Activated T-cell treated with anti-CD3 and anti-CD28 coated beads, Interleukin-2, amount 50 U/mL, for 24 hours (primary cell): ENCODE results near the gene F7.
"Not testable (repeated sequence)": the region's sequence is repeated elsewhere in the genome, so short reads cannot be mapped to it uniquely, and the experiment has no call there.

ENCODE experiments used
- DNase-seq: peaks from one replicate; pipeline ENCODE4 v3.0.0-alpha.2; 2020
- H3K27ac Mint-ChIP-seq: 2 replicates; pipeline ENCODE4 v1.8.0; 2020; ENCODE audit warnings: mild to moderate bottlenecking, mixed read lengths
- H3K27me3 Mint-ChIP-seq: 2 replicates; pipeline ENCODE4 v1.8.0; 2020; ENCODE audit warnings: mixed read lengths
- H3K36me3 Mint-ChIP-seq: 2 replicates; pipeline ENCODE4 v1.8.0; 2020; ENCODE audit warnings: low read depth, mixed read lengths
- H3K4me1 Mint-ChIP-seq: 2 replicates; pipeline ENCODE4 v1.8.0; 2020; ENCODE audit warnings: low read depth, mixed read lengths
- H3K4me3 Mint-ChIP-seq: 2 replicates; pipeline ENCODE4 v1.8.0; 2020; ENCODE audit warnings: mild to moderate bottlenecking, moderate library complexity, mixed read lengths
- H3K9me3 Mint-ChIP-seq: 2 replicates; pipeline ENCODE4 v1.8.0; 2020; ENCODE audit warnings: mixed read lengths

F7 gene

GRCh38 chr13:113078902-113079780, 26.4 kb upstream of the F7 start:
- Mint-ChIP-seq H3K27me3 (no peaks in the 10 kb centered on the region), H3K36me3 (peaks cover 15% of the 10 kb centered on the region), H3K27ac (no peak overlapping the region), H3K4me3 (no peak overlapping the region), H3K4me1 (no peaks in the 10 kb centered on the region), H3K9me3 (no peaks in the 10 kb centered on the region)
- no peak for DNase-seq

DNA sequence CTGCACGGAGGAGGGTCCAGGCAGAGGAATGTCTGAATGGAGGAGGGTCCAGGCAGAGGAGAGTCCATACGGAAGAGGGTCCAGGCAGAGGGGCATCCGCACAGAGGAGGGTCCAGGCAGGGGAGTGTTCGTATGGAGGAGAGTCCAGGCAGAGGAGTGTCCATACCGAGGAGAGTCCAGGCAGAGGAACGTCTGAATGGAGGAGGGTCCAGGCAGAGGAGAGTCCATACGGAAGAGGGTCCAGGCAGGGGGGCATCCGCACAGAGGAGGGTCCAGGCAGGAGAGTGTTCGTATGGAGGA, 25.9 kb upstream of the F7 start:
- not testable (repeated sequence) for H3K27ac Mint-ChIP-seq, H3K9me3 Mint-ChIP-seq, H3K4me1 Mint-ChIP-seq, H3K27me3 Mint-ChIP-seq, DNase-seq, H3K4me3 Mint-ChIP-seq
- H3K36me3 Mint-ChIP-seq, result peaks cover 12% of the 10 kb centered on the region

GRCh38 chr13:113080361-113080831, 25.2 kb upstream of the F7 start:
- Mint-ChIP-seq H3K9me3 (no peaks in the 10 kb centered on the region), H3K27ac (no peak overlapping the region), H3K27me3 (no peaks in the 10 kb centered on the region), H3K4me1 (no peaks in the 10 kb centered on the region), H3K36me3 (peaks cover 10% of the 10 kb centered on the region), H3K4me3 (no peak overlapping the region)
- no peak for DNase-seq

GRCh38 chr13:113080901-113081521, 24.6 kb upstream of the F7 start:
- DNase-seq, result no peak
- Mint-ChIP-seq H3K4me1 (no peaks in the 10 kb centered on the region), H3K36me3 (peaks cover 7% of the 10 kb centered on the region), H3K27me3 (no peaks in the 10 kb centered on the region), H3K27ac (no peak overlapping the region), H3K9me3 (no peaks in the 10 kb centered on the region), H3K4me3 (no peak overlapping the region)

DNA sequence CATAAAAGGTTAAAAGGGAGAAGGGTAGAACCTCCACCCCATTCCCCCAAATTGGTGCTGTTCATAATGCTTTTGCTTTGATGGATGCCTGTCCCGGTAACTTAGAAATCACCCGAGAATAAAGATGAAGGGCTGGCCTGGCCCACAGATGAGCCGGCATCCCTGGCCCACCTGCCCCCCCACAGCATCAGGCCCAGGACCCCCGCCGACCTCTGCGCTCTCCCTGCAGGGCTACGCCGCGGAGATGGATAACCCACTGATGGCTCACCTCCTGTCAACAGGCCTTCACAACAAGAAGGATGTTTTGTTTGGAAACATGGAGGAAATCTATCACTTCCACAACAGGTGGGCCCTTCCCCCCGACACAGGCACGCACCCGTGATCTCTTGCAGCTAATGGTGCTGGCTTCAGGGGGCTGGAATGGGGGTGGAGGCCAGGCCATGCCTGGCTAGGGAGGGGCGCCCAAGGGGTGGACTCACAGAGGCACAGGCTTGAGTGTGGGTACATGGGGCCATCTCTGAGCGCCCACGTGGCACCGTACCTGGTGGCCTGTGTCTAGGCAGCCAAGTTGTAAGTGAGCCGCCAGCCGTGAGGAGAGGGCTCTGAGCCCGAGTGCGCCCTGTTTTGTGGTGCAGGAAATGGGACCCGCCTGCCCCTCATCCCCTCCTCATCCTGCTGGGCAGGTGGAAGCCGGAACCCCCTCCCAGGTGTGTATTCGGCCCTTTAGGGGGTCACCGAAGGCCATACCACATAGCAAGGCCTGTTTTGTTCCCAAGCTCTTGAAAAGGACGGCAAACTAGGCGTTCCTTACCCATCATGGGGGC, 23.2 kb upstream of the F7 start:
- H3K27me3 Mint-ChIP-seq, result no peaks in the 10 kb centered on the region
- no peak overlapping the region for H3K27ac Mint-ChIP-seq
- no peaks in the 10 kb centered on the region for H3K9me3 Mint-ChIP-seq
- no peak overlapping the region for H3K4me3 Mint-ChIP-seq
- H3K4me1 Mint-ChIP-seq, result no peaks in the 10 kb centered on the region
- H3K36me3 Mint-ChIP-seq, result peaks cover 5% of the 10 kb centered on the region
- DNase-seq, result no peak

DNA sequence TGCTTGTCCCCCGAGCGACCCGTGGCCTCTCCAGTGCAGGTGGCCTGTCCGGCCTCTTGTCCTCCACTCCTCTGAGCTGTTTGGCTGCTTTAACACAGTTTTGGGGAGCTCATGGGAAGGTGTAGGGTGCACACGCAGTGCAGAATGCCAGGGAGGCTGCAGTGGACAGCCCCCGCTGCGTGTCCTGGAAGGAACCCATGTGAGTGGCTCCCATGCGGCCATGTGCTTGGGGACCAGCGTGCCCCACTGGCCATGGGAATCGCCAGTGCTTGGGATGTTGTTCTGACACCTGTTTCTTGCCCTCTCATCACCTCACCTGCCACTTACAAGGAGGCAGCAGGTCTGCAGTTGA, 22.6 kb upstream of the F7 start:
- no peak overlapping the region for H3K27ac Mint-ChIP-seq
- no peak overlapping the region for H3K4me3 Mint-ChIP-seq
- DNase-seq, result no peak
- no peaks in the 10 kb centered on the region for H3K27me3 Mint-ChIP-seq
- no peaks in the 10 kb centered on the region for H3K9me3 Mint-ChIP-seq
- peaks cover 2% of the 10 kb centered on the region for H3K36me3 Mint-ChIP-seq
- H3K4me1 Mint-ChIP-seq, result no peaks in the 10 kb centered on the region

DNA sequence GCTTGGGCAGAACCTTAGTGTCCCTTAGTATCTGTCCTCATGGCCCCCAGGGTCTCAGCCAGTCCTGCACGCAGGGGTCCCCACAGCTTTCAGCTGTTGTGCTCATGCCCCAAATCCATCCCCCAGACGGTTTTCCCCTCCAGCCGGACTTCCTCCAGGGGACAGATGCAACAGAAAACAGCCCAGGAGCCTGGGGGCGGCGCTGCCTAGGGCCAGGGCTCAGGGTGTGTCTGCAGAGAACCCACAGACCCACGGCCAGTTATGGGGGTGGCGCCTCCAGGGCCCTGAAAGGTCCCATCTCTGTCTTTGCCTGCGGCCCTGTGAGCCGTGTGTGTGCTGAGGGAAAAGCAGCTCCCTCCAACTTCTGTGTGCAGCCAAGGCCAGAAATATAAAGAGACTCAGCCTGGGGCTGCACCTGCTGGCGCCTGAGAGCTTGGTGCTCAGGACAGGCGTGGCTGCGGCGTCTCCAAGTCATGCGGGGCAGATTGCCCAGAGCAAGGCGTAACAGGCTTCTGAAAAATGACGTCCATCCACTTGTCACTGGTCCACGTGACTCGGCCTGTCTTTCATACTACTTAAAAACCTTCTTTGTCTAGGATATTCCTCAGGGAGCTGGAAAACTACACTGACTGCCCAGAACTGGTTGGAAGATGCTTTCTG, 22.1 kb upstream of the F7 start:
- no peaks in the 10 kb centered on the region for H3K9me3 Mint-ChIP-seq
- H3K4me3 Mint-ChIP-seq, result no peak overlapping the region
- H3K27ac Mint-ChIP-seq, result no peak overlapping the region
- DNase-seq, result no peak
- no peaks in the 10 kb centered on the region for H3K4me1 Mint-ChIP-seq
- peaks cover 5% of the 10 kb centered on the region for H3K36me3 Mint-ChIP-seq
- H3K27me3 Mint-ChIP-seq, result no peaks in the 10 kb centered on the region

GRCh38 chr13:113084094-113084942, 21.3 kb upstream of the F7 start:
- no peaks in the 10 kb centered on the region for H3K4me1 Mint-ChIP-seq
- H3K27me3 Mint-ChIP-seq, result no peaks in the 10 kb centered on the region
- peaks cover 7% of the 10 kb centered on the region for H3K36me3 Mint-ChIP-seq
- no peak overlapping the region for H3K4me3 Mint-ChIP-seq
- no peak for DNase-seq
- no peak overlapping the region for H3K27ac Mint-ChIP-seq
- no peaks in the 10 kb centered on the region for H3K9me3 Mint-ChIP-seq

GRCh38 chr13:113084943-113085540, 20.5 kb upstream of the F7 start:
- Mint-ChIP-seq H3K4me1 (no peaks in the 10 kb centered on the region), H3K9me3 (no peaks in the 10 kb centered on the region), H3K27ac (no peak overlapping the region), H3K27me3 (no peaks in the 10 kb centered on the region), H3K4me3 (no peak overlapping the region), H3K36me3 (peaks cover 7% of the 10 kb centered on the region)
- no peak for DNase-seq

GRCh38 chr13:113086031-113086750, 19.4 kb upstream of the F7 start:
- Mint-ChIP-seq H3K27me3 (no peaks in the 10 kb centered on the region), H3K36me3 (peaks cover 7% of the 10 kb centered on the region), H3K9me3 (no peaks in the 10 kb centered on the region), H3K4me1 (no peaks in the 10 kb centered on the region), H3K4me3 (no peak overlapping the region), H3K27ac (no peak overlapping the region)
- no peak for DNase-seq

GRCh38 chr13:113086991-113087922, 18.3 kb upstream of the F7 start:
- Mint-ChIP-seq H3K36me3 (peaks cover 7% of the 10 kb centered on the region), H3K27me3 (no peaks in the 10 kb centered on the region), H3K27ac (no peak overlapping the region), H3K4me3 (no peak overlapping the region), H3K9me3 (no peaks in the 10 kb centered on the region), H3K4me1 (no peaks in the 10 kb centered on the region)
- DNase-seq, result no peak

DNA sequence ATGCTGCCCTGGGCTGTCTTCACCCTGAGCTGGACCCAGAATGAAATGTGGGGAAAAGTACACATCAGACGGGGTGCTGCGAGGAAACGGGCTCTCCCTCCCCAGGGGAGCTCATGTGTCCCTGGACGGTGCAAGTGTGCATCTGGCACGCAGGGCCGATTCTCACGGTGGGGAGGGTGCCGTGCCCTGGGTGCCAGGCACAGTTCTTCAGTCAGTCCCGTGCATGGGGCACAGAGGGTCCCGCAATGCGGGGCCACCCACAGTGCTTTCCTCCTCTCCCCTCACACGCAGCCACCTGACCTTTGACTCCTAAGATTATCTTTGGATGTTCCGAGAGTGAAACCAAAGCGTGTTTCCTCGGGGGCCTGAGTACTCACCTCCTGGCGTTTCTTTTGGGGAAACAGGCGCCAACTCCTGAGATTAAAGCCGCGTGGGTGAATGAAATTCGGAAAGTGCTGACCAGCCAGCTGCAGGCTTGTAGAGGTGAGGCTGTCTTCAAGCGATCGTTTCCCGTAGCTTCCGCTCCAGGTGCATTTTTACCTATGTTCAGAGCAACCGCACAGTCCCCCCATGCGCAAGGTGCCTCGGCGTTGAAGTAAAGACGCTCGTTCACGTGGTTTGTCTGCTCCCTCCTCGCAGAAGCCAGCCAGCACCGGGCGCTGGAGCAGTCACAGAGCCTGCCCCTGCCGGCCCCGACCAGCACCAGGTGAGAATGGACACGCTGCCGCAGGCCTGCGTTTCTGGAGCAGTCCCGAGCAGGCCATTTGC, 17.5 kb upstream of the F7 start:
- Mint-ChIP-seq H3K27ac (no peak overlapping the region), H3K9me3 (no peaks in the 10 kb centered on the region), H3K27me3 (no peaks in the 10 kb centered on the region), H3K4me1 (no peaks in the 10 kb centered on the region), H3K36me3 (peaks cover 7% of the 10 kb centered on the region), H3K4me3 (no peak overlapping the region)
- no peak for DNase-seq
